Stimulated activated effector memory CD8-positive, alpha-beta T cell treated with anti-CD3 and anti-CD28 coated beads, Interleukin-12 subunit alpha, Interleukin-12 subunit beta, amount 100 ng/mL, for 72 hours (primary cell): Measurements from ENCODE around the gene FAM181A.

Experiments used
- ATAC-seq: fragments of 150-1000 bp; cut with Tn5 transposase; 2 replicates; pipeline ENCODE4 v1.10.0; 2021
- DNase-seq, 2 donors: peaks; one replicate each; pipeline ENCODE4 v3.0.0; 2021 to 2022; ENCODE audit warnings: low spot score in 2 of 2
- H3K27ac Mint-ChIP-seq: one replicate; pipeline ENCODE4 v1.8.0; 2022; ENCODE audit warnings: mild to moderate bottlenecking, mixed read lengths
- H3K36me3 Mint-ChIP-seq: one replicate; pipeline ENCODE4 v1.8.0; 2022; ENCODE audit warnings: mild to moderate bottlenecking, mixed read lengths
- H3K4me1 Mint-ChIP-seq: one replicate; pipeline ENCODE4 v1.8.0; 2022; ENCODE audit warnings: mixed read lengths
- H3K4me3 Mint-ChIP-seq: one replicate; pipeline ENCODE4 v1.8.0; 2022; ENCODE audit warnings: mild to moderate bottlenecking, mixed read lengths
- H3K9me3 Mint-ChIP-seq: one replicate; pipeline ENCODE4 v1.8.0; 2022; ENCODE audit warnings: mixed read lengths

FAM181A gene

GRCh38 chr14:93926873-93927799 is at the start of gene FAM181A:
Gene FAM181A, plus strand, starts transcription at chr14:93927344. Its CDS starts 942 bp downstream, at chr14:93928286.
- Mint-ChIP-seq H3K9me3 (no peaks in the 10 kb centered on the region), H3K4me1 (no peaks in the 10 kb centered on the region), H3K4me3 (no peak within 1 kb of the TSS), H3K27ac (no peak within 1 kb of the TSS), H3K36me3 (no peaks in the 10 kb centered on the region)
- ATAC-seq (no peak), DNase-seq (no peak)

- Mint-ChIP-seq H3K36me3 (no peaks in the 10 kb centered on the region), H3K27ac (no peak overlapping the region), H3K4me3 (no peak overlapping the region), H3K9me3 (no peaks in the 10 kb centered on the region), H3K4me1 (peaks cover 6% of the 10 kb centered on the region)
- no peak for DNase-seq
- ATAC-seq: no peak
These were observed 48.9 kb upstream of the FAM181A start for GRCh38 chr14:93878212-93878611.

GRCh38 chr14:93878871-93879270 is 48.3 kb upstream of the FAM181A start:
- H3K9me3 Mint-ChIP-seq: no peaks in the 10 kb centered on the region
- H3K4me1 Mint-ChIP-seq: peaks cover 6% of the 10 kb centered on the region
- H3K27ac Mint-ChIP-seq: no peak overlapping the region
- no peak overlapping the region for H3K4me3 Mint-ChIP-seq
- no peak for ATAC-seq
- no peak for DNase-seq
- H3K36me3 Mint-ChIP-seq: no peaks in the 10 kb centered on the region

- Mint-ChIP-seq H3K36me3 (no peaks in the 10 kb centered on the region), H3K9me3 (no peaks in the 10 kb centered on the region), H3K4me1 (peaks cover 7% of the 10 kb centered on the region), H3K4me3 (no peak overlapping the region), H3K27ac (no peak overlapping the region)
- ATAC-seq: no peak
- DNase-seq: no peak
These were observed 47.7 kb upstream of the FAM181A start for GRCh38 chr14:93879362-93879983.

- peaks cover 6% of the 10 kb centered on the region for H3K9me3 Mint-ChIP-seq
- H3K4me3 Mint-ChIP-seq: no peak overlapping the region
These were observed 46.9 kb upstream of the FAM181A start for GRCh38 chr14:93880021-93880820.

DNA sequence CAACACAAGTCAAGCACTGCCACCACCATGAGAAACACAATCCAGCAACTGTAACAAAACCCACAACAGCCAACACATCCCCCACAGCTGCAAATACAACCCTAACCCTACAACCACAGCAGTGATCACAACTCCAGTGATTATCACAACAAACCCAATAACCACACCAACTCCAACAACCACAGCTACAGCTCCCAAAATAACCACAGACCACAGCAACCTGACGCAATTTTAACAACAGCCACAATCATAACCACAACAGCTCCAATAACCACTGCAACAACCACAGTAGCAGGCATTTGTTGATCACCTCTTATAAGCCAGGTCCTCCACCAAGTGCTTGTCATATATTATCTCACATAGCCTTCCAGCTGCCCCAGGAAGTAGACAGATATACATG is 42.2 kb upstream of the FAM181A start:
- Mint-ChIP-seq H3K9me3 (peaks cover 6% of the 10 kb centered on the region), H3K4me3 (no peak overlapping the region), H3K27ac (peak overlapping the region; percentile 23), H3K4me1 (peaks cover 15% of the 10 kb centered on the region), H3K36me3 (no peaks in the 10 kb centered on the region)
- DNase-seq (no peak), ATAC-seq (no peak)

More at GRCh38 chr14:93880021-93880820, 46.9 kb upstream of the FAM181A start:
- DNase-seq (no peak), ATAC-seq (no peak)
- H3K36me3 Mint-ChIP-seq: no peaks in the 10 kb centered on the region
- H3K27ac Mint-ChIP-seq: no peak overlapping the region
- peaks cover 14% of the 10 kb centered on the region for H3K4me1 Mint-ChIP-seq

- H3K4me3 Mint-ChIP-seq: no peak overlapping the region
- H3K9me3 Mint-ChIP-seq: peaks cover 6% of the 10 kb centered on the region
- no peak for DNase-seq
- H3K4me1 Mint-ChIP-seq: peaks cover 9% of the 10 kb centered on the region
- H3K27ac Mint-ChIP-seq: no peak overlapping the region
- no peak for ATAC-seq
- no peaks in the 10 kb centered on the region for H3K36me3 Mint-ChIP-seq
These were observed 38.1 kb upstream of the FAM181A start for GRCh38 chr14:93888995-93889394.

GRCh38 chr14:93889739-93890483 is 37.2 kb upstream of the FAM181A start:
- Mint-ChIP-seq H3K27ac (no peak overlapping the region), H3K36me3 (no peaks in the 10 kb centered on the region), H3K9me3 (peaks cover 2% of the 10 kb centered on the region), H3K4me3 (no peak overlapping the region), H3K4me1 (peaks cover 4% of the 10 kb centered on the region)
- ATAC-seq: no peak
- DNase-seq: no peak

- no peaks in the 10 kb centered on the region for H3K9me3 Mint-ChIP-seq
- no peak overlapping the region for H3K4me3 Mint-ChIP-seq
- H3K4me1 Mint-ChIP-seq: no peaks in the 10 kb centered on the region
- no peak overlapping the region for H3K27ac Mint-ChIP-seq
- ATAC-seq: no peak
- no peaks in the 10 kb centered on the region for H3K36me3 Mint-ChIP-seq
- DNase-seq: no peak
These were observed 35.2 kb upstream of the FAM181A start for GRCh38 chr14:93891756-93892504.

DNA sequence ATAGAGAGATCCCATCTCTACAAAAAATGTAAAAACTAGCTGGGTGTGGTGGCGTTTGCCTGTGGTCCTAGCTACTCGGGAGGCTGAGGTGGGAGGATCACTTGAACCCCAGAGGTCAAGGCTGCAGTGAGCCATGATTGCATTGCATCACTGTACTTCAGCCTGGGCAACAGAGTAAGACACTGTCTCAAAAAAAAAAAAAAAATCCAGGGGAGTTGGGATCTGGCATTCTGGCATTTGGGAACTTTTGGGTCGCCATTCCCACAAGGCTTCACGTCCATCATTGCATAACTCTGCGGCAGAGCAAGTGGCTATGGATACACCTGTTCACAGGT is 34.7 kb upstream of the FAM181A start:
- no peak overlapping the region for H3K27ac Mint-ChIP-seq

GRCh38 chr14:93892923-93893558 is 34.1 kb upstream of the FAM181A start:
- ATAC-seq: peak; percentile 52
- Mint-ChIP-seq H3K36me3 (no peaks in the 10 kb centered on the region), H3K4me3 (no peak overlapping the region), H3K4me1 (no peaks in the 10 kb centered on the region), H3K27ac (no peak overlapping the region), H3K9me3 (no peaks in the 10 kb centered on the region)
- peak; percentile 76 to 90 for DNase-seq

More for the DNA sequence above, 34.7 kb upstream of the FAM181A start:
- DNase-seq (no peak), ATAC-seq (no peak)
- Mint-ChIP-seq H3K9me3 (no peaks in the 10 kb centered on the region), H3K4me1 (no peaks in the 10 kb centered on the region), H3K36me3 (no peaks in the 10 kb centered on the region), H3K4me3 (no peak overlapping the region)

- Mint-ChIP-seq H3K27ac (no peak overlapping the region), H3K36me3 (no peaks in the 10 kb centered on the region), H3K4me1 (no peaks in the 10 kb centered on the region), H3K9me3 (no peaks in the 10 kb centered on the region), H3K4me3 (no peak overlapping the region)
- DNase-seq (no peak), ATAC-seq (no peak)
These were observed 33.4 kb upstream of the FAM181A start for GRCh38 chr14:93893661-93894261.

- ATAC-seq: no peak
- no peaks in the 10 kb centered on the region for H3K4me1 Mint-ChIP-seq
- H3K27ac Mint-ChIP-seq: no peak overlapping the region
- no peak for DNase-seq
- no peak overlapping the region for H3K4me3 Mint-ChIP-seq
- H3K9me3 Mint-ChIP-seq: no peaks in the 10 kb centered on the region
- no peaks in the 10 kb centered on the region for H3K36me3 Mint-ChIP-seq
These were observed 32.0 kb upstream of the FAM181A start for GRCh38 chr14:93895023-93895604.
